Stimulated activated CD4-positive, alpha-beta T cell treated with anti-CD3 and anti-CD28 coated beads, Interleukin-1b, Interleukin-23, amount 100 ng/mL, for 1 hour (primary cell): ENCODE measurements around the gene GNAI1.
"Not testable (repeated sequence)": the region's sequence is repeated elsewhere in the genome, so short reads cannot be mapped to it uniquely, and the experiment has no call there.

Experiments
- DNase-seq, 2 donors: peaks; one replicate each; pipeline ENCODE4 v3.0.0-alpha.2; 2020; ENCODE audit warnings: low read depth in 2 of 2

GNAI1 gene

DNA sequence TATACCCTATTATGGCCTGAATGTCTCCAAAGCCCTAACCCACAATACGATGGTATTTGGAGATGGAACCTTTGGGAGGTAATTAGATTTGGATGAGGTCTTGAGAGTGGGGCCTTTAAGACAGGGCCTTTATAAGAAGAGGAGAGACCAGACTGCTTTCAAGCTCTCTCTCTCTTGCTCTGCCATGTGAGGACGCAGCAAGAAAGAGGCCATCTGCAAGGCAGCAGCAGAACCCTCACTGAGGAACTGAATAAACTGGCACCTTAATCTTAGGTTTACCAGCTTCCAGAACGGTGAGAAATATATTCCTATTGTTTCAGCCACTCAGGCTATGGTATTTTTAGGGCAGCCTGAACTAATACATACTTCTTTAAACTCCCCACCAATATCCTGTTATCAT lies 2.0 kb upstream of the GNAI1 start:
- DNase-seq: no peak

DNA sequence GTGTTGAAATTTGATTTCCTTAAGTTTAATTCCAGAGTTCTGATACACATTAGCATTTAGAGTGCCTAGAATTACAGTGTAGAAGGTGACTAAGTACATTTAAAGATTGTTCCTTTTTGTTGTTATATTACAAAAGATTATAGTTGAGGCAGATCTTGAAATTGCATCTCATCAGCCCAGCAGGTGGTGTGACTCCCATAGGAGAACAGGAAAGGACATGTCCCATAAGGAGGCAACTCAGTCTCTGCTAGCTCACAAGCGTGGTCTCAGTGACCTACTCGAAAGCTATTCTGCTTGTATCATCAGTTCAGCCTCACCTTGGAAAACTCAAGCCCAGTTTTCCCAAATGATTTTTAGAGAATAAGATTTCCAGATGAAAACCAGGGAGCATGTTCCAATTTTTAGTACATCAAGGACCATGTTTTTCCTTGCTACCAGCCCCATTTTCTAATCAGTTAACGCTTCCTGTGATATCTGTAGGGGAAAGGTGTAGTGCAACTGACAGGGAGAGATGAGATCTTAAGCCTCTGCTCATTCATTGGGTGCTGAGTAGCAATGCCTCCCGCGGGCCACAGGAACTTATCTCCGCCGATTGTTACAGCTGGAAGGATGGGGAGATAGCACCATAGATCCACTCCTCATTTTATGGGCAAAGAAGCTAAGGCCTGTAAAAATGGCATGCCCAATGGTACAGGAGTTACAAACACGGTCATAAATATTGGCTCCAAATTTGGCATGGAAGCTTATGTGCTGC lies 1.1 kb upstream of the GNAI1 start:
- no peak for DNase-seq

- no peak for DNase-seq
These were observed 506 bp upstream of the GNAI1 start for GRCh38 chr7:80134115-80134535.

GRCh38 chr7:80135309-80136104 lies 876 bp downstream of the GNAI1 start:
- DNase-seq: no peak

DNA sequence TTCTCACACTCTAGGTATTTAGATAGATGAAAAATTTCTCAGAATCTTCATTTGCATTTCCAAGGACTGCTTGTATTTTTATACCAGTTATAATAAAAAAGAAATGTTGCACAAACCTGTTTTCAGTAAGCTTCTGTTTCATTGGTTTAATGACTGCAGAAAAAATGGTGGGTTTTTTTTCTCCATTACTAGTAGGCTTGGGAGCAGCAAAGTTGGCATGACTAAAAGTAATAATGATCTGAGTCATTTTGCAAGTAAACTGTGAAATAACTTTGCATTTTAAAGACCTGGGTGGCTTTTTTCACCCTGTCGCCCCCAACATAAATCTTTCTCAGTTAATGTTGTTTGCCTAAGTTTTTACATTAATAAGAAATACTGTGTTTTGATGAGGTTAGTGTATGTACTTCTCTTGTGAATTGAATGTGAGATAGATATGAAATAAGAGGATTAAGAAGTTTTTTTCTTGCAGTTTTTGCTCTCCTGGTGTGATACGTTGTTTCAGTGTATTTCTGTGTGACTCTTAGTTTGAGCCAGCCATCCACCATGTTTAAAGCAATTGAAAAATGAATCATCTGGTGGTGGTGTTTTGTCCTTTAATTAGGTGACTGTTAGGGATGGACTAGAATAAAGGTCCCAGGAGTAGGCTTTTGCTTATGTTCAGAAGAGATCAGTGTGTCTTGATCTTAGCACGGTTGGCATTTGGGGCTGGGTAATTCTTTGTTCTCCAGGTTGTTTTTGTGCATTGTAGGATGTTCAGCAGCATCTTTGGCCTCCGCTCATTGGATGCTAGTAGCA lies 1.8 kb downstream of the GNAI1 start:
- DNase-seq: no peak

- DNase-seq: no peak
These were observed 2.8 kb downstream of the GNAI1 start for GRCh38 chr7:80137410-80137809.

- no peak for DNase-seq
These were observed 4.6 kb downstream of the GNAI1 start for GRCh38 chr7:80139236-80139635.

DNA sequence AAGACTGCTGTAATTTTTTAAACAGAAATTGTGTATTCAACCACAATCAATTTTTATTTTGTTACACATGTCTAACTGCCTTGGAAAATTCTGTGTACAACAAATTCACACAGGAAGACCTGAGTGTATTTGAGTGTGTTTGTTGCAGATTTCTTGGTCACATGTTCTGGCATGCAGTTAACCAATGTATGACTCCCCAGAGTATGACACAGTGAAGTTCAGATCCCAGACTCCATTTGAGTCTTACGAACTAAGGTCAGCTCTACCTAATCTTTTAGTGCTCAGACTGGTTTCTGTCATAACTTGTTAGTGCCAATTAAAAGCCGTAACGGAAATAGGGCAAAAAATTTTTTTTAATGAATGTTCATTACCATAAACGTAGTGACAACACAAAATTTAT lies 5.8 kb downstream of the GNAI1 start:
- no peak for DNase-seq

- no peak for DNase-seq
These were observed 6.7 kb downstream of the GNAI1 start for GRCh38 chr7:80141376-80141775.

DNA sequence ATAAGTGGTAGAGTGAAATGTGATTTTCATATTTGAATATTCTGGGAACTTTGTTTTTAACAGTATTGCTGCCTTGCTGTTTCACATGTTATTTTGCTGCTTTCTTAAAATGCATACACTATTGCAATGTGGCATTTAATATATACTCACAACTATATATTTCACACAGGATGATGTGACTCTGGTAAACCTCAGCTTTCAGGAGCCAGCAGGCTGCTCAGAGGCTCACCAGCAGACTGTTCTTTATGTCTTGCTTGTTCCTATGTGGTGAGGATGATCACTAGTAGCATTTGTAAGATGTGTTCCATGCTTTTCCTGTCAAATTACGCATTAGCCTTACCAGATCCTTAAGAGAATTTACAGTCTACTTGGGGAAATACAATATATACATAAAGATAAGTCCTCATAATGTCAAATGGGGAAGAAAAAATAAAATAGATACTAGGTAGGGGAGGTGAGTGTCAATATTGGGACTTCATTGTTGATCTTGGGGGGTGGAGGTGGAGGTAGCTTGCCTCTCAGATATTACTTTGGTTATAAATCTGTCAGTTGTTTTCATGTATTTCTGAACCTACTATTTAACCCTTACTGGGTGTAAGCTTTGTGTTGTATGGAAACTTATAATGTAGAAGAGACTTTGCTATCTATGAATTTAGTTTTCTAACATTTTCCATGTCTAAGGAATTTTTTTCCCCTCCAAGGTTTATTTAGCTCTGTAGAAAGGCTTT lies 8.4 kb downstream of the GNAI1 start:
- no peak for DNase-seq

- no peak for DNase-seq
These were observed 11.3 kb downstream of the GNAI1 start for GRCh38 chr7:80145780-80146422.

GRCh38 chr7:80146545-80147182 lies 12.0 kb downstream of the GNAI1 start:
- no peak for DNase-seq

DNA sequence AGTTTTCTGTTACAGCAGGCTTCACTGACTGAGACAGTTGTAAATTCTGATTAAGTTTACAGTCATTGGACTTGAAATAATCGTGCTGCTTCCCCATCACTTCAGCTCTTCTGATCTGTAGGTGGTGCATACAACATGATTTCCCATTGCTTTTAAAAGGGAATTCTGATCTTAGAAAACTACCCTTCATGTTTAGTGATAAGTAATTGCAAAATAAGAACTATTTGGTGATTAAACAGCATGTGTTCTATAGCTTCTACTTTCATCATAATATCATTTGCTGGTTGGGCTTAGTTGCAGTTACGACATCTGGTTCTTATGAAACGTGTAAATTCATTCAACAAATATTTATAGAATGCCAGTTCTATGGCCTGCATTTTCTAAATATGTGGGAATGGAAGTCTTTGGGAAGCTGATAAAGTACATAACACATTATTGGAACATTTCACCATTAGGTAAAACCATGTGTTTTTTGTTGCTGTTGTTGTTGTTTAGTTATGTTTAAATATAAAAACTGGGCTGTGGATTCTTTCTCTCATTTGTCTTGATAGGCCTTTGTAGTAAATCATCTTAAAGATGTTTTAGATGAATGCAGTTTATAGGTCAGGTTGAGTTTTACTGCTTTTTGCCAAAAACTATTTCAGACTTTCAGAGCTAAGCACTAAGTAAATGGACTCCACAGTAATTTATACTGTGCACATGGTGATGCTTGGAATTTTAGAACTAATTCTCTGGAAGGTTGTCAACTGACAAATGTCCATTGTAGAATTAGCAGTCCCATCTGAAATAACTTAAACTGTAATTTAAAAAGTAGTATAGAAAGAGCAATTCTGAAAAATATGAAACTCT lies 13.1 kb downstream of the GNAI1 start:
- DNase-seq: no peak

- no peak for DNase-seq
These were observed 16.1 kb downstream of the GNAI1 start for GRCh38 chr7:80150611-80151273.

DNA sequence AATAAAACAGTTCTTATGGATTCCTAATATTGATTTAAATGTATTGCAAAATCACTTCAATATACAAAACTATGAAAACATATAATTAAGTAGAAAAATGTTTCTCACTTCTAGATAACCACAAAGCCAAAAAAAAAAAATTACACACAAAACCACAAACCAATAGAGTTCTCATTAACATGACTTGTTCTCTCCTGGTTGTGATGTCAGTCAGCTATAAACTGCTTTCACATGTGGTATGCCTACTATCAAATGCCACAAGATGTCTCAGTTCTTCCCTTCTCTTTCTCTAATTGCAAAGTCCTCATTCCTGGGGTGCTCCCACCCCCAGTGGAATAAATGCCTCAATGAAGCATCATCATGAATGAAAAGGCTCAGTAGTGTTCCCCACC lies 16.6 kb downstream of the GNAI1 start:
- no peak for DNase-seq

DNA sequence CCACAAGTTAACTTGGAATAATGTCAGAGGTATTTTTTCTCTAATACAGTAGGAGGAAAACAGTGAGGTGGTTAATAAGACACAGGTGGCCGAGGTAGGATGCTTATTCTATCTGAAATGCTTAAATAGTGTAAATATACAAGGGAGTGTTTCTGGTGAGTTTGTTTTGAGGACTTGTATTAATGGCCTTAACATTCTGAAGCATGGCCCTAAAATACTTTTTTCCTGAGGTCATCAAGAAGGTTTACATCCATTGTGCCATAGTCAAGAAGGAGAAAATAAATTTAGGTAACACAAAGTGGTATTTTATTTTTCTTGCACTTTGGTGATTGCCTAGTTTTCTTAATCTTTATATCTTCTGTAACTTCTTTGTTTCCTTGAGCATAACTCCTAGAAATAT lies 18.8 kb downstream of the GNAI1 start:
- no peak for DNase-seq

GRCh38 chr7:80154656-80155333 lies 20.2 kb downstream of the GNAI1 start:
- no peak for DNase-seq

DNA sequence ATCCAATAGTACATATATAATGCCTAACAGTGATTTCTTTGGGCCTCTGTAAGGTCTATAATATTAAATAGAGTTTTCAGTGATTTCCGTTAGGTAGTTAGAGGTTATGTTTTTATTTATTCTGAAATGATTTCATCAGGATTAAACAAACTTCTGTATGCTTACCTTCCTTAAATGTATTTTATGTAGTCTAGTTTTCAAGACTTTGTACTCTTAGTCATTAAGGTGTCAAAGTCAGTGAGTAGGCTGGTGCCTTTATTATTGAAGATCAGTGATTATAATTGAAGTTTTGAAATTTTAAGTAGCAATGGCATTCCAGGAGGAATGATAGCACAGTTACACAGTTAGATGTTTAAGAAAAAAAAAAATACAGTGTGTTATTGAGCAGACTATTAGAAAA lies 20.7 kb downstream of the GNAI1 start:
- DNase-seq: no peak

- not testable (repeated sequence) for DNase-seq
These were observed 23.1 kb downstream of the GNAI1 start for GRCh38 chr7:80157770-80158169.
